H1 (cell line): ENCODE data around the gene SLC22A23.

Source experiments
- POLR2A ChIP-seq, 2 experiments: IDR thresholded peaks; 1 replicate in 1 of 2; 2 replicates in 1 of 2; pipeline ENCODE4 v1.6.1; 2011; ENCODE audit warnings: low read depth in 2 of 2, low read length in 2 of 2, mild to moderate bottlenecking in 2 of 2; ENCODE audit errors: control extremely low read depth in 1 of 2
- SIN3A ChIP-seq, 2 experiments: IDR thresholded peaks in 1 of 2; conservative IDR thresholded peaks in 1 of 2; 2 replicates each; pipeline ENCODE4 v1.6.1; 2011 to 2012; ENCODE audit warnings: low read length in 2 of 2, improper control_type of control experiment in 1 of 2, low read depth in 1 of 2, mild to moderate bottlenecking in 1 of 2
- TEAD4 ChIP-seq: IDR thresholded peaks from 2 replicates; pipeline ENCODE4 v1.6.1; 2012; ENCODE audit warnings: low read depth, low read length, inconsistent platforms, mixed read lengths
- TF ChIP-seq, protein P1 (sequence below): IDR thresholded peaks from 2 replicates; pipeline ENCODE4 v1.6.1; 2012; ENCODE audit warnings: inconsistent platforms
- TF ChIP-seq, protein P2 (sequence below), 3 experiments: IDR thresholded peaks; 1 replicate in 2 of 3; 2 replicates in 1 of 3; pipeline versions ENCODE4 v1.5.1 to v1.6.1; 2011; ENCODE audit warnings: low read length in 3 of 3, mild to moderate bottlenecking in 3 of 3, inconsistent platforms in 2 of 3, low read depth in 1 of 3, moderate library complexity in 1 of 3; ENCODE audit not compliant: insufficient read depth in 1 of 3; ENCODE audit errors: control extremely low read depth in 1 of 3

DNA sequence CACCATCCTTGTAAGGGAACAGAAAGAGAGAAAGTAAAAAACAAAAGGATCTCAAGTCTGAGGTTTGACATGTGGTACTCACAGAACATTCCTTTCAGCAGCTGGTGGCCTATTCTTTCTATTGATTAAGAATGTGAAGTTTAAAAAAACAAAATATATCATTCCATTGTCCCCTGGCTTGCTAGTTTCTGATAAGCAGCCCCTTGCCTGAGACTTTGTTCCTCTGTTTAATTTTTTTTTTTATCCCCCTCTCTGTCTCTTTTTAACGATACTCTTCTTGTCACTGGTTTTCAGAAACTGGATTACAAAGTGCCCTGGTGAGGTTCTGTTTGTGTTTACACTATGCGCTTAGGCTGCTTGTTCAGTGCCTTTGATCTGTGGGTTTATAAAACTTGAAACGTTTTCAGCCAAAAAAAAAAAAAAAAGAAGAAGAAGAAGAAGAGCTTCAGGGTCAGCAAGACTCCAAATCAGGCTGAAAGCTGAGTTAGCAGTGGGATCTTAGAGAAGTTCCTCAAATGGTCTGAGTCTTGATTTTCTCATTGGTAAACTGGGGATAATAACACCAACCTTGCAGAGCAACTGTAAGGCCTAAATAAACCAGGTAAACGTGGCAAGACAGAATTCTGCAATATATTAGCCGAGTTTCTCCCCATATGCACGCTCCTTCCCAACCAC lies 45.1 kb upstream of the SLC22A23 start:
- TF ChIP-seq, protein P1, sequence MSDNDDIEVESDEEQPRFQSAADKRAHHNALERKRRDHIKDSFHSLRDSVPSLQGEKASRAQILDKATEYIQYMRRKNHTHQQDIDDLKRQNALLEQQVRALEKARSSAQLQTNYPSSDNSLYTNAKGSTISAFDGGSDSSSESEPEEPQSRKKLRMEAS: no peak
- TF ChIP-seq, protein P2, sequence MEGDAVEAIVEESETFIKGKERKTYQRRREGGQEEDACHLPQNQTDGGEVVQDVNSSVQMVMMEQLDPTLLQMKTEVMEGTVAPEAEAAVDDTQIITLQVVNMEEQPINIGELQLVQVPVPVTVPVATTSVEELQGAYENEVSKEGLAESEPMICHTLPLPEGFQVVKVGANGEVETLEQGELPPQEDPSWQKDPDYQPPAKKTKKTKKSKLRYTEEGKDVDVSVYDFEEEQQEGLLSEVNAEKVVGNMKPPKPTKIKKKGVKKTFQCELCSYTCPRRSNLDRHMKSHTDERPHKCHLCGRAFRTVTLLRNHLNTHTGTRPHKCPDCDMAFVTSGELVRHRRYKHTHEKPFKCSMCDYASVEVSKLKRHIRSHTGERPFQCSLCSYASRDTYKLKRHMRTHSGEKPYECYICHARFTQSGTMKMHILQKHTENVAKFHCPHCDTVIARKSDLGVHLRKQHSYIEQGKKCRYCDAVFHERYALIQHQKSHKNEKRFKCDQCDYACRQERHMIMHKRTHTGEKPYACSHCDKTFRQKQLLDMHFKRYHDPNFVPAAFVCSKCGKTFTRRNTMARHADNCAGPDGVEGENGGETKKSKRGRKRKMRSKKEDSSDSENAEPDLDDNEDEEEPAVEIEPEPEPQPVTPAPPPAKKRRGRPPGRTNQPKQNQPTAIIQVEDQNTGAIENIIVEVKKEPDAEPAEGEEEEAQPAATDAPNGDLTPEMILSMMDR (IDR thresholded peaks at IDR 0.05; ENCODE audit: control extremely low read depth in 1 of 3, insufficient read depth in 1 of 3, low read depth in 1 of 3, low read length in 3 of 3): no peak
- TF ChIP-seq TEAD4: no peak
- TF ChIP-seq POLR2A (IDR thresholded peaks at IDR 0.05; ENCODE audit: control extremely low read depth in 1 of 2, low read depth in 2 of 2, low read length in 2 of 2): no peak
- TF ChIP-seq SIN3A (conservative IDR thresholded peaks at IDR 0.05 in 1 of 2, IDR thresholded peaks at IDR 0.05 in 1 of 2; ENCODE audit: low read depth in 1 of 2, low read length in 2 of 2): no peak
